Measurements from ENCODE around the gene FHL5.
"Not testable (repeated sequence)": the region's sequence is repeated elsewhere in the genome, so short reads cannot be mapped to it uniquely, and the experiment has no call there.

FHL5 gene, protein sequence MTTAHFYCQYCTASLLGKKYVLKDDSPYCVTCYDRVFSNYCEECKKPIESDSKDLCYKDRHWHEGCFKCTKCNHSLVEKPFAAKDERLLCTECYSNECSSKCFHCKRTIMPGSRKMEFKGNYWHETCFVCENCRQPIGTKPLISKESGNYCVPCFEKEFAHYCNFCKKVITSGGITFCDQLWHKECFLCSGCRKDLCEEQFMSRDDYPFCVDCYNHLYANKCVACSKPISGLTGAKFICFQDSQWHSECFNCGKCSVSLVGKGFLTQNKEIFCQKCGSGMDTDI

DNA sequence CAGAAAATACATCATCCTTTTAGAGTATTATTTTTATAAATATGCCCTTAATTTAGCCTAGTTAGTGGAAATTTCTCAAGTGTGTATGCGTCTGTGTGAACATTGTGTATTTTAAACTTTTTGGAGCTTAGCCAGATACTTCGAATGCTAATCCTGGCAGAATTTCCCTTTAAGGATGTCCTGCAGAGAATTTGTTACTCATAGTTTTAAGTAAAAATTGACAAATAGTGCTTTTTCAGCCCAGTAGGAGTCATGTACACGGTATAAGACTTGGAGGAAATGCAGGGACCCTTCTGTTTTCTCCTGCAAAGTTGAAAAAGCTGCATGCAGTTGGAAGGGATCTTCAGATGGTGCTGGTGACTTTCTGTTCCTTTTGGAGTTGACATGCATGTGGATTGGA lies at the start of gene FHL5:
FHL5 (plus strand) TSS at position 243 of the 400 bp plus-strand sequence. CDS start 40,486 bp downstream, outside the sequence.
- no peak for DNase-seq
- intact Hi-C loops (cut with DNase I), result no loop called here

DNA sequence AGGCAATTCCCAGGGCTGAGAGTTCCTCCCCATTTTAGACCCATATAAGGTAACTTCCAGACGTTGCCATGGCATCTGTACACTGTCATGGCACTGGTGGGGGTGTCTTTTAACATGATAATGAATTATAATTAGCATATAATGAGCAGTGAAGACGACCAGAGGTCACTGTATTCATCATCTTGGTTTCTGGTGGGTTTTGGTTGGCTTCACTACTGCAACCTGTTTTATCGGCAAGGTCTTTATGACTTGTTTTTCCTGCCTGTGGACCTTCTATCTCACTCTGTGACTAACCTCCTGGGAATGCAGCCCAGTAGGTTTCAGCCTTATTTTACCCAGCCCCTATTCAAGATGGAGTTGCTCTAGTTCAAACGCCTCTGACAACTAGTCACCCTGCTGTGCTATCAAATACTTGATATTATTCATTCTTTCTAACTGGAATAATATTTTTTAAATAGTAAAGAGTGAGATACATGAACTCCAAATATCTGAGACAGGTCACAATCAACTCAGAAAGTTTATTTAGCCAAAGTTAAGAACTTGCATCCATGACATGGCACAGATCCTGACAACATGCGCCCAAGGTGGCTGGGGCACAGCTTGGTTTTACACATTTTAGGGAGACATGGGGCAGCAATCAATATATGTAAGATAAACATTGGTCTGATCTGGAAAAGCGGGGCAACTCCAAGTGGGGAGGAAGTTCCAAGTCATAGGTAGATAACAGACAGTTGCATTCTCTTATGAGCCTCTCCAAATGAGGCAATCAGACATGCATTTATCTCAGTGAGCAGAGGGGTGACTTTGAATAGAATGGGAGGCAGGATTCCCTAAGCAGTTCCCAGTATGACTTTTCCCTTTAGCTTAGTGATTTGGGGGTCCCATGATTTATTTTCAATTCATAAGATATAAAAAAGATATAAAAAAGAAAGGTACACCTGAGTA lies 42.5 kb upstream of the FHL5 start:
- intact Hi-C loops (cut with DNase I), result no loop called here
- DNase-seq, result peak in 1 of 42 donors; percentile 3

DNA sequence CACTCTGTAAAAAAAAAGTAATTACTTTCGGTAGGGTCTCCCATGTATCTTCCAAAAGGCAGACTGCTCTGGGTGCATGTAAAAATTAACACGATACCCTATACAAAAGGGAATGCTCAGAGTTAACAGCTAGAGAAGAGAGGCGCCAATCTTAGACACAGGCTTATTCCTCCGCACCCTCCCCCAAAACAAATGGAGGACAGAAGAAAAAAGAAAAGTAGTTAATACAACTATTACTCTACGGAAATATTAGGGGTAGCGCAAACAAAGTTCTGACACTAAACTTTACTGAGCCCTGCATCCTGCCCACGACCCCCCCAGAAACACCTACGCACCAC lies 41.7 kb upstream of the FHL5 start:
- intact Hi-C loops (cut with DNase I), result no loop called here
- DNase-seq, result no peak

DNA sequence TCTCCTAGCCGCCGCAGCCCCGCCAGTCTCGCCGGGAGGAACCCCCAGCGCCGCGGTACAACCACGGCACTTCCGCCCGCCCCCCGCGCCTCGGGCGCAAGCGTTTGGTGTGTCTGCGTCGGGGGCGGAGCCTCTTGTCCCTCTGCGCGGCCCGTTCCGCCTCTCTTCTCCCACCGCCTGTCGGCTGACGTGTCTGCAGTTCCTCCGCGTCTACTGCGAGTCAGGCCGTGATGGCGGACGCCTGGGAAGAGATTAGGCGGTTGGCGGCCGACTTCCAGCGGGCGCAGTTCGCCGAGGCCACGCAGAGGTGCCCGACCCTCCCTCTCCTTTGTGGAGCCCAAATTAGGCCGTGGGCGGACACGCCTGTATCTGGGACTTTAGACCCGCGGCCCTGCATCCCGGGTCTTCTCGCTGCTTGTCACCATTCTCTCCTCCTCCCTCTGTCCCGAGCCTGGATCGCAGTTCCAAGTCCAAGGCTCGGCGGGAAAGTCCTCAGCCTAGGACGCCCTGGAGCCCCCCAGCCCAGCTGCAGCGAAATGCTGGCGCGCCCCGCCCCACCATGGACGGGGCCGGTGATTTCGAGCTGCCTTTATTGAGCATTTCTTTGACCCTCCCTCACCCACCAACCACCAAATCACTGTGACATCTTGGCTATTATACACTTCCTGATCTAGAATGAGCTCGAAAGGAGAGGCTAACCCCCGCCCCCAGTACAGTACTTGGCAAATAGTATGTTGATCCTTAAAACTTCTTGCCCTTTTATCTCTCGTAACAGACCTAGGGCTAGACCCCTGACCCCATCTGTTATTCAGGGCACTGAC lies 41.1 kb upstream of the FHL5 start, which contains the start of gene UFL1:
UFL1 (plus strand) TSS at position 163 of the 821 bp plus-strand sequence; CDS start at position 231, 68 bp downstream.
- intact Hi-C loops (cut with DNase I), result no loop called here
- DNase-seq, result peak; percentile 89 to 98 (median 96)

DNA sequence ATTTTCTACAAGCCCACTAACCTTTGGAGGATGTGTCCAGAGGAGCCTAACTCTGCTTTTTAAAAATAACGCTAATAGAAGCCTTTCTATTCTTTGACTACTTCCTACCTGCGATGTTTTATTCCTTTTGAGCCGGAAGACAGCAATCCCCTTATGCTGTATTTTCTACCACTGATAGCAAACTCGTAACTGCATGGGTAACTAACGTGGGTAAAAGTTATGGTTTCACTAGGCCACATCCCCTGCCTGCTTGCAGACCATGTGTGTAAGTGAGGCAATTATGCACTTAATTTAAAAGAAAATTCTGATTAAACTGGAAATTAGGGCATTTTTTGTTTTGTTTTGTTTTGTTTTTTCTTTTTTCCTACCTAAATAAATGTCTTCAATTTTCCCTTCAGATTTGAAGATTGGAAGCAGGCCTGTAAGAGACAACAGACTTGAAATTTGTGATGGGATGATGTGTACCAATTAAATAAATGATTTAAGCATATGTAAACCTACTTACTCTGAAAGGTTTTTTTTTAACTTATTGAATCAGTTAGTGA lies 40.4 kb upstream of the FHL5 start:
- intact Hi-C loops (cut with DNase I), result no loop called here
- DNase-seq, result no peak

DNA sequence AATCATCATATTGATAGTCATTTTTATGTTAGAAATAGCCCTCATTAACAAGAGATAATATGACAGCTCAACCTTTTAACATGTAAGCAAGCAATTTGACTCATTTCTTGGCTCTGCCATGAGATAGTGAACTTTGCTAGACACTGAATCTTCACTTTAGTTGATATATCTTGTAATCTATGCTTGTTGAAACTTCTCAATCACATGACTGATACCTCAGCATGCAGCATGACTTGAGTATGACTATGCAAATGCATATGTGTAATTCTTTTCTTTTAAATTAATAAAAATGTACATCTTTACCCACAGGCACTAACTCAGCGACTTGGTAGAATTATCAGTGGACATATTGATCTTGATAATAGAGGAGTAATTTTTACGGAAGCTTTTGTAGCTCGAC lies 34.7 kb upstream of the FHL5 start:
- no peak for DNase-seq
- intact Hi-C loops (cut with DNase I), result no loop called here

DNA sequence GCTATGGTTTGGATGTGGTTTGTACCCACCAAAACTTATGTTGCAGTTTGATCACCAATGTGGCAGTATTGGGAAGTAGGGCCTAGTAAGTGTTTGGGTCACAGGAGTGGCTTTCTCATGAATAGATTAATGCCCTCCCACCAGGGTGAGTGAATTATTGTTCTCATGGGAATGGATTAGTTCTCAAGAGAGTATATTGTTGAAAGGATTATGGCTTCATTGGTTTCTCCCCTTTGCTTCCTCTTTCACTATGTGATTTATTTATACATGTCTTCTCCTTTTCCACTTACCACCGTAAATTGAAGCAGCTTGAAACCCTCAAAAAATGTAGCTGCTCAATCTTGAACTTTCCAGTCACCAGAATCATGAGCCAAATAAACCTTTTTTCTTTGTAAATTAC lies 30.5 kb upstream of the FHL5 start:
- intact Hi-C loops (cut with DNase I), result no loop called here
- no peak for DNase-seq

DNA sequence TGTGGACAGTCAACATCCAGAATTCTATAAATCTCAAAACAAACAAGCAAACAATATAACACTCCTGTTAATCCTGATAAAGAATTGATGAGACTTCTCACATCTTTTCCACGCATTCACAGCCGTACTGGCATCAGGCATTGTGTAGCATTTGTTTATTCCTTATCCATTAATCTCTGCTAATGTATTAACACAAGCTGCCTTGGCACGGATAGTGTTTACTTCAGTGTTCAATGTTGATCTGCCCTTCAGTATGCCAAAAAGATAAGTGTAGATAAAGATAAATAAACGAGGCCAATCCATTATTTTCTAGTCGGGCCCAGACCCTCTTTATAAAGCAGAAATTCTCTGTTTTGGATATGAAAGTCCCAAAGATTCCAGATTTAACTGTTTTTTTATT lies 25.2 kb upstream of the FHL5 start:
- no peak for DNase-seq
- intact Hi-C loops (cut with DNase I), result no loop called here

DNA sequence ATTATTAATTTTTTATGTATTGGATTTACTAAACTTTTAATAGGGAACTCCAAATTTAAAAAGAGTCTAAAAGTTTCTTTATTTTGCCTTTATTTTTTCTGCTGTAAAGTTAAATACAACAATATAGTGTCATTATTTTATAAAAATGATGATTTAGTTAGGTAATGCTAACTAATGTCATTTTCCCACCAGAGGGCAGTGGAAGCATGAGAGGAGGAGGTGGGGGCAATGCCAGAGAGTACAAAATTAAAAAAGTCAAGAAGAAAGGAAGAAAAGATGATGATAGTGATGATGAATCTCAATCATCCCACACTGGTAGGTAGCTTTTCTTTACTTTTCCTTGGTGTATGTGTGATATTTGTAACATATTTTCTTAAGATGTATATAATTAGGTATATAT lies 20.2 kb upstream of the FHL5 start:
- peak in 1 of 42 donors; percentile 16 for DNase-seq
- intact Hi-C loops (cut with DNase I), result no loop called here

DNA sequence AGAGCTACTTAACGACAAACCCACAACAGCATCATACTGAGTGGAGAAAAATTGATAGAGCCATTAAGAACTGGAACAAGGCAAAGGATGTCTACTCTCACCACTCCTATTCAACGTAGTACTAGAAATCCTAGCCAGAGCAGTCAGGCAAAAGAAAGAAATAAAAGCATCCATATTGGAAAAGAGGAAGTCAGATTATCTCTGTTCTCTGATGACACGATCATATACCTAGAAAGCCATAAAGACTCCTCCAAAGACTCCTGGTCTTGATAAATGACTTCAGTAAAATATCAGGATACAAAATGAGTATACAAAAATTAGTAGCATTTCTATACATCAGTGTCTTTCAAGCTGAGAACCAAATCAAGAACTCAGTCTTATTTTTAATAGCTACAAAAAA lies 17.0 kb upstream of the FHL5 start:
- no peak for DNase-seq
- intact Hi-C loops (cut with DNase I), result no loop called here

DNA sequence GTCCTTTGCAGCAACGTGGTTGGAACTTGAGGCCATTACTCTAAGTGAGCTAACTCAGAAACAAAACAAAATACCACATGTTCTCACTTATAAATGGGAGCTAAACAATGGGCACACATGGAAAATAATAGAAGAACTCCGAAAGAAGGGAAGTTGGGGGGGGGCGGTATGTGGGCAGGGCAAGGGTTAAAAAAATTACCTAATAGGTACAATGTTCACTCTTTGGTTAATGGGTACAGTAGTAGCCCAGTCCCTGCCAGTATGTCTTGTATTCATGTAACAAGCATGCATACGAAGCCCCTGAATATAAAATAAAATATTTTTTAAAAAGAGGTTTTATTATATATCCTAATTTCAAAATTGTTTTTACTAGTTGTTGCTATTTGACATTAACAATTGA lies 15.3 kb upstream of the FHL5 start:
- intact Hi-C loops (cut with DNase I), result no loop called here
- DNase-seq, result no peak

DNA sequence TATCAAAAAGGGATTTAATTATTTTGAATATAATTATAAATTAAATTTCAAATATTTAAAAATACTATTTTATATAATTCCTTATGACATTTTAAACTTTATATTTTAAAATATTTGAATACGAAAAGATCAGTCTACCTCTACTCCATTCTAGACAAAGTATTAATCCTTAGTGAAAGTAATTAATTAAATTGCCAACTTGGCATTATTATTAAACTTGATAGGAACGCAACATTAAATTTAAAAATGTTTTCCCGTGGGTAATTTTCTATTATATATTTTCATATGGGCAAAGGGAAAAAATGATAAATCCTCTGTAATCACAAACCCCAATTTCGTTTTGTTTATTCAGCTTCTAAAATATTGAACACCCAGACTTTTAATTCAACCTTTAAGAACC lies 8.4 kb upstream of the FHL5 start:
- no peak for DNase-seq
- intact Hi-C loops (cut with DNase I), result no loop called here

DNA sequence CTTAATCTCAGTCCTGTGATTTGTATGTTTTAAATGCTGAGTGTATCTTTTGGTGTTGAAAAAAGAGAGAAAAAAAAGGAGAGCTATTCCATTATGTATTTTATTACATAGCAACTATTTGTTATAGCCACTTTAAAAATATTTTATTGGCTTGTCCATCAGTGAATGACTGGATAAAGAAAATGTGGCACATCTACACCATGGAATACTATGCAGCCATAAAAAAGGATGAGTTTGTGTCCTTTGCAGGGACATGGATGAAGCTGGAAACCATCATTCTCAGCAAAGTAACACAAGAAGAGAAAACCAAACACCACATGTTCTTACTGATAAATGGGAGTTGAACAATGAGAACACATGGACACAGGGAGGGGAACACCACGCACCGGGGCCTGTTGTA lies 3.2 kb upstream of the FHL5 start:
- DNase-seq, result not testable (repeated sequence)

DNA sequence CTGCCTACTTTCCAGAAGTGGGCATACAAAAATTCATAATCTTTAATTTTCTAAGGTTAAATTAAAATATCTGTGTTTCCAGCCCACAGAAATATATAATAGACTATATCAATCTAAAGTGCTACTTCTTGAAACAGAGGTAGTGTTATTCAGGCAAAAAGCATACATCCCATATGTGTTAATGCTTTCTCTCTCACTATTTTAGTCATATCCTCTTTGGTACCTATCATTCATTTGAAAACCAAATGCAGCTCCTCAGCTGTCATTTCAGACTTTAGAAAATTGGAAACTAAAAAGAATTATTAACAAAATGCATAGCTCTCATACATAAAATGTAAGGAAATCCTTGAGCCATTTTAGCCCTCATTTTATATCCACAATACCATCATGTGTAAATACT lies 925 bp downstream of the FHL5 start:
- no peak for DNase-seq
- intact Hi-C loops (cut with DNase I), result no loop called here

More for the DNA sequence above, 3.2 kb upstream of the FHL5 start:
- intact Hi-C loops (cut with DNase I), result not testable (repeated sequence)

DNA sequence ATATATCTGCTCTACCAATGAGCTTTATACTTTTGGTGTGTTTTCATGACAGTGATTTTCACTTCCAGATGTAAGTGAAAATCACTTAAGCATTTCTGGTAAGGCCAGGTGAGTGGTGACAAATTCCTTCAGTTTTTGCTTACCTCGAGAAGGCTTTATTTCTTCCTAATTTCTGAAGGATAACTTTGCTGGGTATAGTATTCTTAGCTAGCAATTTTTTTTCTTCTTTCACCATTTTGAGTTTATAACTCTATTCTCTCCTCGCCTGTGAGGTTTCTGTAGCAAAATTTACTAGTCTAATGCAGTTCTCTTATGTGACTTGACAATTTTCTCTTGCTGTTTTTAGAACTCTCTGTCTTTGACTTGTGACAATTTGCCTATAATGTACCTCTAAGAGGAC lies 7.1 kb downstream of the FHL5 start:
- intact Hi-C loops (cut with DNase I), result no loop called here

DNA sequence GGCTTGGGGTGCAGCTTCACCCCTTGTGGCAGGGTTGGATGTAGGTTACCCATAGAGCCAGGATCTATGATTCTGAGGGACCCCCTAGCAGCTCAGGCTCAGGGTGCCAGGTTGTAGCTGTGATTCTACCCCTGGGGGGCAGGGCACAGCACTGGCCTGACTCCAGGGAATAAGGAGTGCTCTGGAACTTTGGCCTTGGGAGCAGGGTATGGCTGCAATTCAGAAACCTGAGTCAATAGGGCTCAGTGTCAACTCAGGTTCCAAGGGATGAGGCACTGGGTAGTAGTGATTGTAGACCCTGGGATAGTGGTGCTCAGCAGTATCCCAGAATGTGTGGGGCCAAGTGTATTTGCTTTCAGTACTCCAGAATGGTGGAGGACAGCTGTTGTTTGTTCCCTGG lies 8.6 kb downstream of the FHL5 start:
- no peak for DNase-seq
- intact Hi-C loops (cut with DNase I), result no loop called here

More for the DNA sequence above, 7.1 kb downstream of the FHL5 start:
- DNase-seq, result no peak

DNA sequence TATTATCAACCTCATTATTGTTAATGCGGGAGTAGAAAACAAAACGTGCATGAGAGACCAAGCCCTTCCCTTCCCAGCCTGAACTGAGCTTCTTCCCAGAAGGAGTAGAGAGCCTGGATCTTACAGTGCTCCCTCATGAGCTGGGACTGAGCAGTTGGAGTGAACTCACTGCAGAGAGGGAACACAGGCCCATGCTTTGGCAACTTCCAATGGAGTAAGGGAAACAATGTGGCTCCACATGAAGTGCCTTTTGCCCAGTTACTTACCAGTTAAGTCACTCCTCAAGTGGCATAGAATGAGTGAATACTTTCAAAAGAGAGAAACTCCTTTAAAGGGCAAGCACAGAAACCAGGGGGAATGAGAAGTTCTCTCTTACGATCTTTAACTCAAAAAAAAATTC lies 12.4 kb downstream of the FHL5 start:
- intact Hi-C loops (cut with DNase I), result no loop called here
- DNase-seq, result peak in 2 of 42 donors; percentile 23 to 38

DNA sequence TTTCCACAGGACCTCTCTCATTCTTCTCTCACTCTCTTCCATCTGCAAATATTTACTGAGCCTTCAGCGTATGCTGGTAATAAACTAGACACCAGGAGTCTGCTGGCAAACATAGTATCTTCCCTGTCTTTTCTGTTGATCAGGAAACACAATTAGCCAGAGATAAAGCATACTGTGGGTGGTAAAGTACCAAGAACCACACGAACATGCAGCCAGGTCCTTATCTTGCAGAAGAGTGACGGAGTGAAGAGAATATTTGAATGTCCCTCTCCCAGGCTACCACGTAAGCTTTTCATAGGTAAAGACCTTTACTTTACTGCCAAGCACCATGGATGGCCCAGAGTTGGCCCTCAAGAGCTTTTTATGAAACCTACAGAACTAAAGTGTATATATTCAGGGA lies 13.3 kb downstream of the FHL5 start:
- no peak for DNase-seq
- intact Hi-C loops (cut with DNase I), result no loop called here

DNA sequence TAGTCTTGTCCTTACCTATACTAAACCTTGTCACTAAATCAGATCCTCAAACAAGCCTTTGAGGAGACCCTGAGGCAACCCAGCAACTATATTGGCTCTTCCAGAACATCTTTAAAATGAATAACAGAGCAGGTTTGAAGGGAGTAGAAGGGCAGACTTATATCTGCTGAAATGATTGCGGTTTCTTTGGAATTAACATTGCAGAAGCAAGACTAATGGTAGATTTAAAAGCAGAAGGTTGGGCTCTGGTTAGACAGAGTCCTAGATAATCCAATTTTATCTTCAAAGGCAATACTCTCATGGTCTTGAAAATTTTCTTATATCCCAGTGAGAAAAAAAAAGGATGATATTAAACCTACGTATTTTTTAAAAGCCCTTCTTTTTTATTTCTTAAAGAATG lies 19.1 kb downstream of the FHL5 start:
- no peak for DNase-seq
- intact Hi-C loops (cut with DNase I), result no loop called here
